Stimulated activated CD4-positive, alpha-beta T cell treated with anti-CD3 and anti-CD28 coated beads, Interleukin-4, amount 100 ng/mL, for 24 hours (primary cell): ENCODE data around the gene HCRTR1.

Experiments used
- DNase-seq: peaks from one replicate; pipeline ENCODE4 v3.0.0-alpha.2; 2020

The HCRTR1 gene

DNA sequence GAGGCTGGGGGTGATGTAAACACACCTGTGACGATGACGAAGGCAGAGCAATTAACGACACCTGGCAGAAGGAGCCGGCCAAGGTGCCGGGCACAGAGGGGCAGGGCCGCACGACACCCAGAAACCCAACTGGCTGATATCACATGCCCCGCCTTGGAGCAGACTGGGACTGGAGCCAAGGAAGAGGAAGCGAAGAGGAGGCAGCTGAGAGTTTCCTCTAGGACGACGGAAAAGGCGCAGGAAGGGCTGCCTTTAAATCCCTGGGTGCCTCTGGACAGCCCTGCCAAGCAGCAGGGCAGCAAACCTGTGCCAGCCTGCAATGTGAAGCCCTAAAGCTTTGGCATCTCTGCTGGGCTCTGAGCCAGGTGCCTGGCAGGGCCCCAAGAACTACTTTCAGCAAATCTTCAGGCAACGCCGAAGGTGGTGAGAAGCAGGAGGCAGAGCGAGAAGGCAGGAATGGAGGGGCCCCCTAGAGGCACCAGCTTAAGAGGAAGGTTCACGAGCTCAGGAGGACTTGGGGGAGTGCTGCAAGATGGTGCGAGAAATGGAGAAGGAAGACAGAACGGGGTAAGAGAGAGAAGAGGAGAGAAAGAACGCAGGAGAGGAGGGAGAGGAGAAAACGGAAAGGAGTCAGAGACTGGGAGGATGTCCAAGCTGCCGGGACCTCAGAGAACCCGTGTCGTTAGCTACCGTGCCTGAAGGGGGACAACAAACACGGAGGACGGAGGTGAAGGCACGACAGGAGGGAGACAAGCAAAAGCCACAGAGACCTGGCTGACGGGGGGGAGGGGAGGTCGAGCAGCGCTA is 52.5 kb downstream of the HCRTR1 start:
- no peak for DNase-seq

DNA sequence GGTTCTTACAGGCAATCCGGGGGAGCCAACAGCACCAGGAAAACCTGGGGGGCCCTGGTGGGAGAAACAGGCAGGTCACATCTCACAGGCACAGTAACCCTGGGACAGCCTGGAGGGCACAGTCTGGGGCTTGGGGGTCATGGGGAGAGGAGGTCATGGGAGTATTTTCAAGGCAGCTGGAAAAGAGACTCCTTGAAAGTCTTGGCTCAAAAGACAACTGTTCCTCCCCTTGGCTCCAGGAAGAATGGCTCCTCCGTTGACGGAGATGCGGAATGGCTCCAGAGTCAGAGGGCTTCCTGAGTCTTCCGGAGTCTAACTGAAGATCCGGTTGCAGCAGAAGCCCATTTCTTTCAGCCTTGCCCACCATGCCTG is 53.1 kb downstream of the HCRTR1 start:
- no peak for DNase-seq

DNA sequence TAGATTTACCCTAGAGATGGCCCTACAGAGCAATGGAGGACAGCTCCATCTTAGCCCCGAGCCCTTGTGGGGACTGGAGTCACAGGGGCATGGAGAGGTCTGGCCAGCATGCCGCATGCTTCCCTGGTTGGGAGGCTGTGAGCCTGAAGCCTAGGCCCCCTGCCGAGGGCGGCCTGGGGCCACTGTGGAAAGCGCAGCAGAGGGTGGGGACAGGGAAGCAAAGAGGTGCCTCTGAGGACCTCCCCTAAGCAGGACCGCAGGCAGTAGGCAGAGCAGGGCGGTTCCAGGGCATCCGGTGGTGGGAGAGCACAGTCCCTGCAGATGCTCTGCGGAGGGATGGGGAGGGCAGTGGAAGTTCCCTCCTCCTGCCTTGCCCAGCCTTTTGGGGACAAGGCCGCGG is 53.7 kb downstream of the HCRTR1 start:
- no peak for DNase-seq

DNA sequence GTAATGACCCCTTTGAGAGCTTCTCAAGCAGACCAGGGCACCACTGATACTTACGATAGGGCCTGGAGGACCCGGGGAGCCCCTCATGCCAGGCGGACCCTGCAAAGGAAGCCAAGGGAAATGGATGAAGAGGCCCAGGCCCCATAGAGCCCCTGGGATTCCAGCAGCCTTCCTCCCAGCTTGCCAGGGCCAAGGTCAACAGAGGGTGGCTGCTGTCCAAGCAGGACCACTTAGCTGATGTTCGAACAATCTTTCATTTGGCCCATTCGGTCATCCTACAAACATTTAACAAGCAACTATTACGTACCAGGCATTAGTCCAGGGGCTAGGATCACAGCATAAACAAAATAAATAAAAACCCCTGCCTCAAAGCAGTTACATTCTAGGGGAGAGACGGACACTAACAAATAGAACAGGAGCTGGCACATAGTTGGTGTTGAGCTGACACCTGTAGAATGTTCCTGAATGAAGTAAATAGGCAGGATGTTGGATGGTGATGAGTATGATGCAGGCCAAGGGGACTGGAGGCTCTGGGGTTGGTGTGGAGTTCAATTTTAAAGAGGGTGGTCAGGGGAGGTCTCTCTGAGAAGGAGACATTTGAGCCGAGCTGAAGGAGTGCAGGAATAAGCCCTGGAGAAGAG is 54.2 kb downstream of the HCRTR1 start:
- no peak for DNase-seq

DNA sequence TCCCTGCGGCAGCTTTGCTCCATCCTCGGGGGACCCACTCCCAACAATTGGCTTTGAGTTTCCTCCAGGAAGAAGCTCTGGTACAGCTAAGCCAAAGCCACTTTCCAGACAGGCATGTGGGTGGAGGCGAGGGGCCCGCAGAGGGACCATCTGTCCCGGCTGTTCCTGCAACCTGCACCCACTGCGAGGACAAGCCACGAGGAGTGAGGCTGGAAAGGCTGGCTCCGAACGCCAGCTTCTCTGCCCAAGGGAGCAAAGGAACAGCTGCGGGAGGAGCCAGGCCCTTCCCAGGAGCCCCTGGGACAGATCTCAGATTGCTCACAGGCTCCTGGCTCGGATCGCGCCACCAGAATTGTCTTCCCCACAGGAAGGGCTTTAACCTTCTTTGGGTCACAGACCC is 55.5 kb downstream of the HCRTR1 start:
- DNase-seq, result no peak

DNA sequence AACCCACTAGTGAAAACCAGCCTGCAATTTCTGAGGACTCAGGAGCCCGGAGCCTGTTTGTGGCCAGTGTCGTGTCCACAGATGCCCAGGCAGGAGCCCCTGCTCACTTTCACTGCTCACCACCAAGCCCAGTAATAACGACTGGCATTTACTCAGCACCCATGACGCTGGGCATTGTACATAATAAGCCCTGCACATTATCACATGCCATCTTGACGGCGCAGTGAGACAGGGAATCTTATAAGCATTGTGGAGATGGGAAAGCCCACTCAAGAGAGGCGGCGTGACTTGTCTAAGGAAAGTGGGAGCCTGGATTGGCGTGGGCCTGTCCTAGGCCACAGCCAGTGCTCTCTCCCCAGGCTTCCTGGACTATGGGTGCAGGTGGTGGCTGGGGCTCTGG is 55.9 kb downstream of the HCRTR1 start:
- DNase-seq, result no peak

DNA sequence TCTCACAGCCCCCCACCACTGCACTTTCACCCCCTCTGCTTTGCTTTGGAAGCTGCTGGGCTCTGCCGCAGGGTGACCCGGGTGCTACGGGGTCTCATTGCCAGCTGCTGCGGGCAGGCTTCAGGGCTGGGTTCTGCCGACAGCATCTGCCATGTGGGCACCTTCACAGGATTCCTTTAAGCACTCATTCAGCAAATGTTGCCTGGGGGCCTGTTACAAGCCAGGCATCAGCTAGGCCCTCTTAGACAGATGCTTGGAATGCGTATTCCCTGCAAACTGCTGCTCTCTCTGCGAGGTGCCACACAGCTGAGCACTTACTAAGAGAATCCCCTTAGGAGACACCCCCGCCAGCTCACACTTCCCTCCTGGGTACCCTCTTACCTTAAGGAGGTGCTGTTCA is 57.1 kb downstream of the HCRTR1 start:
- no peak for DNase-seq

DNA sequence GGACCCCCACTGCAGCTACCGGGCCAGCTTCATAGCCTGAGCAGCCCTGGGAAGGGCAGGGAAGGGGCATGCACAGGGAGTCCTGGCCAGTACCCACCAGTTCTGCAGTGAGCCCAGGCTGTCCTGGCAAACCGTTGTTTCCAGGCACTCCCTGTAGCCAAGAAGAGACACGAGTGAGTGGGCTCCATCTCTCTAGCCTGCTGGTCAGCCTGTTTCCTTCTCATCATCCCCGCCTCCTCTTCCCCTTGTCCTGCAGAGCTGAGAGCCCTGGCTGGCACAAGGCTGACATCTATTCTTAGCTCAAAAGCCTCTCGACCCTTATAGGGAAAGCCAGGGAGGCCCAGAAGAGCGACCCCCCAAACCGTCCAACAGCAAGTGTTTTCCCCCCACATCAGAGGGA is 57.7 kb downstream of the HCRTR1 start:
- no peak for DNase-seq

DNA sequence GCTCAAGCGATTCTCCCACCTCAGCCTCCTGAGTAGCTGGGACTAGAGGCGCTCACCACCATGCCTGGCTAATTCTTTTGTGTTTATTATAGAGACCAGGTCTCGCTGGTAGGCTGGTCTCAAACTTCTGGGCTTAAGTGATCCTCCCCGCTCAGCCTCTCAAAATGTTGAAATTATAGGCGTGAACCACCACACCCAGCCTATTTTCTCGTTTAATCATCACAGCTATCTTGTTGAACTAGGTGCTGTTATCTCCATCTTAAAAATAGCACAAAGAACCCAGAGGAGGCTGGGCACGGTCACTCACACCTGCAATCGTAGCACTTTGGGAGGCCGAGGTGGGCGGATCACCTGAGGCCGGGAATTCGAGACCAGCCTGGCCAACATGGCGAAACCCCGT is 58.3 kb downstream of the HCRTR1 start:
- no peak for DNase-seq
